PC-3 (cell line): ENCODE measurements around the gene ZNF385B. TPM values are rescaled to one million over a fixed set of nuclear protein-coding genes. Genes with fewer than 3 reads are reported as not detected.

Experiments used
- ATAC-seq: fragments of 200-7000 bp; cut with Tn5 transposase; 2 replicates; pipeline ENCODE4 v1.9.1; 2020; ENCODE audit warnings: mild to moderate bottlenecking, moderate library complexity
- BruUV-seq: library from RNA; stranded (reverse); fragments of 400-500 nt; replicated peaks from 2 replicates; lab custom pipeline; 2021; lab: Mats Ljungman, UMichigan
- CTCF ChIA-PET: fragments of 300-600 bp; sonication (Branson Sonifier 250); formaldehyde crosslinking; loops from one replicate; lab custom pipeline; 2022; ENCODE audit warnings: antibody characterized with exemption; lab: Charles Lee
- POLR2A ChIA-PET: fragments of 300-600 bp; sonication (Branson Sonifier 250); formaldehyde crosslinking; loops from one replicate; lab custom pipeline; 2022; ENCODE audit warnings: antibody characterized with exemption; ENCODE audit not compliant: unreplicated experiment; lab: Charles Lee
- DNase-seq: peaks from one replicate; pipeline ENCODE4 v3.0.0-alpha.2; 2015
- H2AFZ ChIP-seq: fragments of 300-600 bp; sonication (generic); 2 replicates; pipeline ENCODE4 v1.6.0; 2016; ENCODE audit warnings: antibody characterized with exemption, low read length
- H3F3A ChIP-seq: fragments of 300-600 bp; sonication (generic); one replicate; pipeline ENCODE4 v1.6.0; 2017; ENCODE audit warnings: antibody characterized with exemption, low read length, control low read depth, mild to moderate bottlenecking; ENCODE audit not compliant: unreplicated experiment
- H3K27ac ChIP-seq: fragments of 300-600 bp; sonication (generic); 2 replicates; pipeline ENCODE4 v1.5.1; 2016; ENCODE audit warnings: mild to moderate bottlenecking, low read length
- H3K27me3 ChIP-seq: fragments of 300-600 bp; sonication (generic); 2 replicates; pipeline ENCODE4 v1.6.1; 2016; ENCODE audit warnings: low read length, mixed read lengths
- H3K36me3 ChIP-seq: fragments of 300-600 bp; sonication (generic); 2 replicates; pipeline ENCODE4 v1.6.1; 2016; ENCODE audit warnings: low read depth, mixed run types, low read length, mixed read lengths
- H3K4me1 ChIP-seq: fragments of 300-600 bp; sonication (generic); 2 replicates; pipeline ENCODE4 v1.5.1; 2016; ENCODE audit warnings: low read length; ENCODE audit not compliant: insufficient read depth
- H3K4me2 ChIP-seq: fragments of 300-600 bp; sonication (generic); 2 replicates; pipeline ENCODE4 v1.6.0; 2016; ENCODE audit warnings: low read length
- H3K4me3 ChIP-seq: fragments of 300-600 bp; sonication (generic); 2 replicates; pipeline ENCODE4 v1.5.1; 2016; ENCODE audit warnings: mild to moderate bottlenecking, low read length, mixed read lengths
- H3K79me2 ChIP-seq: fragments of 300-600 bp; sonication (generic); 2 replicates; pipeline ENCODE4 v1.6.1; 2017; ENCODE audit warnings: low read length, mixed read lengths
- H3K9ac ChIP-seq: fragments of 300-600 bp; sonication (generic); 2 replicates; pipeline ENCODE4 v1.6.0; 2016; ENCODE audit warnings: mild to moderate bottlenecking, low read length
- H3K9me2 ChIP-seq: fragments of 300-600 bp; sonication (generic); replicated peaks from 2 replicates; pipeline ENCODE4 v1.6.1; 2016; ENCODE audit warnings: mixed run types, low read length, mixed read lengths
- H3K9me3 ChIP-seq: fragments of 300-600 bp; sonication (generic); 2 replicates; pipeline ENCODE4 v1.6.1; 2016; ENCODE audit warnings: low read length, mixed read lengths
- H4K20me1 ChIP-seq: fragments of 300-600 bp; sonication (generic); 2 replicates; pipeline ENCODE4 v1.6.1; 2016; ENCODE audit warnings: low read length, mixed read lengths
- CTCF ChIP-seq: fragments of 300-600 bp; sonication (generic); conservative IDR thresholded peaks from 2 replicates; pipeline ENCODE4 v1.5.1; 2017; ENCODE audit warnings: antibody characterized with exemption, low read depth, mild to moderate bottlenecking, low read length
- EZH2 ChIP-seq: fragments of 300-600 bp; sonication (generic); IDR thresholded peaks from one replicate; pipeline ENCODE4 v1.6.1; 2017; ENCODE audit warnings: antibody characterized with exemption, mild to moderate bottlenecking, low read length; ENCODE audit not compliant: unreplicated experiment
- EZH2phosphoT487 ChIP-seq: fragments of 300-600 bp; sonication (generic); IDR thresholded peaks from 2 replicates; pipeline ENCODE4 v1.6.1; 2018; ENCODE audit warnings: mild to moderate bottlenecking, antibody characterized with exemption, low read length, borderline replicate concordance
- intact Hi-C: fragments of 100-400 bp; cut with micrococcal nuclease; formaldehyde crosslinking; loops from 2 replicates; pipeline ENCODE4 v1.9.0; 2023
- total RNA-seq: library from RNA; depleted of rRNA; stranded (reverse); fragments of >200 nt; gene quantifications from 2 replicates; pipeline ENCODE4 v1.2.3, GENCODE V29; 2014

The ZNF385B gene
- total RNA-seq, 1 experiment from 2014 or later, result 2.4 TPM

GRCh38 chr2:179652296-179652695 is 209.1 kb downstream of the ZNF385B start:
- Histone ChIP-seq H2AFZ (no peak overlapping the region), H3K4me1 (peaks cover 23% of the 10 kb centered on the region), H3K4me2 (no peak overlapping the region), H3K9me2 (no peaks in the 10 kb centered on the region), H3K4me3 (no peak overlapping the region), H3K9ac (no peak overlapping the region), H3K9me3 (no peaks in the 10 kb centered on the region), H3K79me2 (no peaks in the 10 kb centered on the region), H3K27me3 (no peaks in the 10 kb centered on the region), H3F3A (no peaks in the 10 kb centered on the region), H3K36me3 (no peaks in the 10 kb centered on the region), H4K20me1 (no peaks in the 10 kb centered on the region), H3K27ac (no peak overlapping the region)
- ChIA-PET POLR2A (no interaction called here), CTCF (no interaction called here)
- no TSS peak for BruUV-seq
- ATAC-seq (no peak), DNase-seq (no peak)
- TF ChIP-seq EZH2phosphoT487, result no peak
- TF ChIP-seq EZH2, result no peak
- intact Hi-C loops, result no loop called here

- Histone ChIP-seq H2AFZ (no peak overlapping the region), H3K9me2 (no peaks in the 10 kb centered on the region), H3K79me2 (no peaks in the 10 kb centered on the region), H3K4me1 (0 out of 2 replicates have a peak, but pooled peaks cover 4% of the 10 kb centered on the region), H3K36me3 (no peaks in the 10 kb centered on the region), H4K20me1 (no peaks in the 10 kb centered on the region), H3K9me3 (no peaks in the 10 kb centered on the region), H3K27me3 (no peaks in the 10 kb centered on the region), H3F3A (no peaks in the 10 kb centered on the region), H3K9ac (no peak overlapping the region), H3K4me3 (no peak overlapping the region), H3K27ac (no peak overlapping the region), H3K4me2 (no peak overlapping the region)
- DNase-seq, result no peak
- TF ChIP-seq CTCF (no peak), EZH2phosphoT487 (no peak), EZH2 (no peak)
- BruUV-seq, result no TSS peak
- POLR2A ChIA-PET, result no interaction called here
- intact Hi-C loops, result no loop called here
- CTCF ChIA-PET, result no interaction called here
- ATAC-seq, result no peak
These were observed 211.0 kb downstream of the ZNF385B start for GRCh38 chr2:179650420-179650819.

GRCh38 chr2:179646862-179647587 is 214.4 kb downstream of the ZNF385B start:
- BruUV-seq, result no TSS peak
- ATAC-seq, result no peak
- Histone ChIP-seq H3K36me3 (no peaks in the 10 kb centered on the region), H3K9me3 (no peaks in the 10 kb centered on the region), H2AFZ (no peak overlapping the region), H3K9ac (no peak overlapping the region), H3K4me3 (no peak overlapping the region), H3K4me1 (no peaks in the 10 kb centered on the region), H4K20me1 (no peaks in the 10 kb centered on the region), H3K79me2 (no peaks in the 10 kb centered on the region), H3K9me2 (no peaks in the 10 kb centered on the region), H3K4me2 (no peak overlapping the region), H3K27me3 (no peaks in the 10 kb centered on the region), H3K27ac (no peak overlapping the region), H3F3A (no peaks in the 10 kb centered on the region)
- no peak for DNase-seq
- intact Hi-C loops, result no loop called here
- ChIA-PET POLR2A (no interaction called here), CTCF (no interaction called here)
- TF ChIP-seq EZH2phosphoT487 (no peak), CTCF (no peak), EZH2 (no peak)
